Measurements from ENCODE around the gene BRICD5.

BRICD5 gene

GRCh38 chr16:2186064-2186463, 24.6 kb downstream of the BRICD5 start (continued):
- TF ChIP-seq ZNF629 (tag by site-specific recombination; IDR thresholded peaks at IDR 0.05), result no peak

DNA sequence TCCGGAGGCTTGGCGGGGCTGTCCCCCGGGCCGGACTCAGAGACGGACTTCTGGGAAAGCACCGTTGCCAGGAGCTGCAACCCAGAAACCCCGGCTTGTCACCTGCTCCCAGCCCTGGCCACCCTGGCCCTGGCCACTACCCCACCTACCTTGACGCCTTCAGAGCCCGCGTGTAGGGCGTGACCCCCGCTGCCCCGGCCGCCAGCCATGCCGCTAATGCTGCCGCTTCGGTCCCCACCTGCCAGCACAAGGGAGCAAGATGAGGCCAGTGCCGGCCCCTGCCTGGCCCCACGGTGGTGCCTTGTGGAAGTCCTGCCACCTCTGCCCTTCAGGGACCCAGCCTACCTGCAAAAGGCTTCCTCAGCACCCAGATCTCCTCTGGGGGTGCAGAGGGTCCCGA, 25.7 kb downstream of the BRICD5 start:
- Histone ChIP-seq H3K9me3 (ENCODE audit: control insufficient read depth, insufficient read depth, low read depth, low read length) (no peaks in the 10 kb centered on the region), H3K4me3 (ENCODE audit: low read depth, low read length) (no peak overlapping the region), H3K27ac (ENCODE audit: extremely low read depth, low read depth, low read length) (no peak overlapping the region), H3K36me3 (ENCODE audit: control insufficient read depth in 2 of 2, insufficient read depth in 1 of 2, low read length in 2 of 2) (peaks cover 0 to 16% of the 10 kb centered on the region in 2 experiments; a peak in 1 of 3 replicates), H3K4me1 (ENCODE audit: control insufficient read depth, insufficient read depth, low read length) (no peaks in the 10 kb centered on the region)
- TF ChIP-seq ZSCAN16 (tag by site-specific recombination; IDR thresholded peaks at IDR 0.05), result no peak
- no peak for TF ChIP-seq RBAK (tag by site-specific recombination; IDR thresholded peaks at IDR 0.05)
- no peak for TF ChIP-seq ZNF26 (tag by site-specific recombination; IDR thresholded peaks at IDR 0.05)
- no peak for TF ChIP-seq ZNF571 (tag by site-specific recombination; IDR thresholded peaks at IDR 0.05)
- TF ChIP-seq ZNF404 (tag by site-specific recombination; IDR thresholded peaks at IDR 0.05), result no peak
- no peak for TF ChIP-seq ZNF521 (tag by site-specific recombination; IDR thresholded peaks at IDR 0.05)
- no peak for TF ChIP-seq MYNN (tag by site-specific recombination; IDR thresholded peaks at IDR 0.05; ENCODE audit: borderline replicate concordance)
- TF ChIP-seq SCRT2 (tag by site-specific recombination; IDR thresholded peaks at IDR 0.05), result no peak
- TF ChIP-seq, protein P1, sequence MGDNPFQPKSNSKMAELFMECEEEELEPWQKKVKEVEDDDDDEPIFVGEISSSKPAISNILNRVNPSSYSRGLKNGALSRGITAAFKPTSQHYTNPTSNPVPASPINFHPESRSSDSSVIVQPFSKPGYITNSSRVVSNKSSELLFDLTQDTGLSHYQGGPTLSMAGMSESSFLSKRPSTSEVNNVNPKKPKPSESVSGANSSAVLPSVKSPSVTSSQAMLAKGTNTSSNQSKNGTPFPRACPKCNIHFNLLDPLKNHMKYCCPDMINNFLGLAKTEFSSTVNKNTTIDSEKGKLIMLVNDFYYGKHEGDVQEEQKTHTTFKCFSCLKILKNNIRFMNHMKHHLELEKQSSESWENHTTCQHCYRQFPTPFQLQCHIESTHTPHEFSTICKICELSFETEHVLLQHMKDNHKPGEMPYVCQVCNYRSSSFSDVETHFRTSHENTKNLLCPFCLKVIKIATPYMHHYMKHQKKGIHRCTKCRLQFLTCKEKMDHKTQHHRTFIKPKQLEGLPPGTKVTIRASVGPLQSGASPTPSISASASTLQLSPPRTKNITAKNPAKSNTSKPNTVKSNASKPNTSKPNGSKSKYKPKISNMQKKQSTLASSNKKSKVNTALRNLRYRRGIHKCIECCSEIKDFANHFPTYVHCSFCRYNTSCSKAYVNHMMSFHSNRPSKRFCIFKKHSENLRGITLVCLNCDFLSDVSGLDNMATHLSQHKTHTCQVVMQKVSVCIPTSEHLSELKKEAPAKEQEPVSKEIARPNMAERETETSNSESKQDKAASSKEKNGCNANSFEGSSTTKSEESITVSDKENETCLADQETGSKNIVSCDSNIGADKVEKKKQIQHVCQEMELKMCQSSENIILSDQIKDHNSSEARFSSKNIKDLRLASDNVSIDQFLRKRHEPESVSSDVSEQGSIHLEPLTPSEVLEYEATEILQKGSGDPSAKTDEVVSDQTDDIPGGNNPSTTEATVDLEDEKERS (tag by site-specific recombination; IDR thresholded peaks at IDR 0.05), result no peak
- TF ChIP-seq ZNF223 (tag by site-specific recombination; IDR thresholded peaks at IDR 0.05), result no peak
- TF ChIP-seq ZNF843 (tag by site-specific recombination; IDR thresholded peaks at IDR 0.05), result no peak
- TF ChIP-seq ZFP69B (tag by site-specific recombination; IDR thresholded peaks at IDR 0.05), result no peak
- no peak for TF ChIP-seq REST (tag by site-specific recombination; IDR thresholded peaks at IDR 0.05)
- no peak for TF ChIP-seq ZNF423 (tag by site-specific recombination; IDR thresholded peaks at IDR 0.05)
- no peak for TF ChIP-seq KLF1 (tag by site-specific recombination; IDR thresholded peaks at IDR 0.05)
- no peak for TF ChIP-seq KLF17 (tag by site-specific recombination; IDR thresholded peaks at IDR 0.05)
- no peak for TF ChIP-seq ZNF510 (tag by site-specific recombination; IDR thresholded peaks at IDR 0.05; ENCODE audit: insufficient replicate concordance)
- POLR2A ChIA-PET, result interaction anchor here (1.8 kb wide), 1 partner anchor 30 kb away, joined by 5 read pairs; the partner anchor contains the start of gene TRAF7
- CTCF ChIA-PET, result interaction anchor here (0.7 kb wide), 1 partner anchor 12 kb away, joined by 5 read pairs; no protein-coding TSS in a partner anchor
